GM20000 (cell line): ENCODE data around the gene PLB1.

Source experiments
- DNase-seq: peaks from one replicate; pipeline ENCODE4 v3.0.0; 2012; ENCODE audit warnings: low spot score
- TF ChIP-seq, protein P1 (sequence below): IDR thresholded peaks from 2 replicates; pipeline ENCODE4 v1.5.1; 2012; ENCODE audit warnings: mild to moderate bottlenecking, control low read depth; ENCODE audit errors: extremely low read depth, missing control alignments

Gene PLB1

DNA sequence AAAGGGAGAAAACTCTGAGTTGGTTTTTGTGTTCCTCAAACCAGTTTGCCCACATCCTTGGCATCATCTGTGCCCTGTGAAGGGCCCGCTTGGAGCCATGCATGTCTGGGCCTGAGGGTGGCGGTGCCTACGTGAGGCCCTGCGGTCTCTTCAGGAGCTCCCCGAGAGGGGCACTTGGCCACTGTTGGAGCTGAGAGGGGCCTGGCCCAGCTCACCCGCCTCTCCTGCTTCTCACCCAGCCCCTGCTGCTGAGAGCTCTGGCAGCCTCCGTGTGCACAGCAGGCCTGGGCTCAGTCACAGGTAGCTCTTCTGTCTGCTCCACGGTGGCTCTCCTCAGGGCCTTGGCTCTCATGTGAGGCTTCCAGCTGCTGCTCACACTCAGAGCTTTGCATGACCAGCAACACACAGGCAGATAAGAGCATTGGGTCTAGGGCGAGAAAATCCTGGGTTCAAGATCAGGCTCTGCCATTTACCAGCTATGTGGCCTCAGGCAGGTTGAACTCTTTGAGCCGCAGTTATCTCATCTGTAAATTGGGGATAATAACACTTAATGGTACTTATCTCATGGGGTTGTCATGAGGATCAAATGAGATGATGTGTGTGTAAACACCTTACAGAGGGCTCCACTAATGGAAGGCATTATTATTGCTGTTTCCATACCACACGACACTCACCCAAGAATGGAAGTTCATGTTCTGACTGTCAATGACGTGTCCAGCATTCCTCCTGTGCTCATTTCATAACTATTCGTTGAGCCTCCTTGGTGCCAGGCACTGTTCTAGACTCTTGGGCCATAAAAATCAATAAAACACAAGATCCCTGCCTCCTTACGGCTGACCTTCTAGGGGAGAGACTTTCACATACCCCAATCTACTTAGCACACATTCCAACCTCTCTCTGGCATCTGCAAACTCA lies 41.6 kb upstream of the PLB1 start:
- TF ChIP-seq, protein P1, sequence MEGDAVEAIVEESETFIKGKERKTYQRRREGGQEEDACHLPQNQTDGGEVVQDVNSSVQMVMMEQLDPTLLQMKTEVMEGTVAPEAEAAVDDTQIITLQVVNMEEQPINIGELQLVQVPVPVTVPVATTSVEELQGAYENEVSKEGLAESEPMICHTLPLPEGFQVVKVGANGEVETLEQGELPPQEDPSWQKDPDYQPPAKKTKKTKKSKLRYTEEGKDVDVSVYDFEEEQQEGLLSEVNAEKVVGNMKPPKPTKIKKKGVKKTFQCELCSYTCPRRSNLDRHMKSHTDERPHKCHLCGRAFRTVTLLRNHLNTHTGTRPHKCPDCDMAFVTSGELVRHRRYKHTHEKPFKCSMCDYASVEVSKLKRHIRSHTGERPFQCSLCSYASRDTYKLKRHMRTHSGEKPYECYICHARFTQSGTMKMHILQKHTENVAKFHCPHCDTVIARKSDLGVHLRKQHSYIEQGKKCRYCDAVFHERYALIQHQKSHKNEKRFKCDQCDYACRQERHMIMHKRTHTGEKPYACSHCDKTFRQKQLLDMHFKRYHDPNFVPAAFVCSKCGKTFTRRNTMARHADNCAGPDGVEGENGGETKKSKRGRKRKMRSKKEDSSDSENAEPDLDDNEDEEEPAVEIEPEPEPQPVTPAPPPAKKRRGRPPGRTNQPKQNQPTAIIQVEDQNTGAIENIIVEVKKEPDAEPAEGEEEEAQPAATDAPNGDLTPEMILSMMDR, result no peak
- no peak for DNase-seq

DNA sequence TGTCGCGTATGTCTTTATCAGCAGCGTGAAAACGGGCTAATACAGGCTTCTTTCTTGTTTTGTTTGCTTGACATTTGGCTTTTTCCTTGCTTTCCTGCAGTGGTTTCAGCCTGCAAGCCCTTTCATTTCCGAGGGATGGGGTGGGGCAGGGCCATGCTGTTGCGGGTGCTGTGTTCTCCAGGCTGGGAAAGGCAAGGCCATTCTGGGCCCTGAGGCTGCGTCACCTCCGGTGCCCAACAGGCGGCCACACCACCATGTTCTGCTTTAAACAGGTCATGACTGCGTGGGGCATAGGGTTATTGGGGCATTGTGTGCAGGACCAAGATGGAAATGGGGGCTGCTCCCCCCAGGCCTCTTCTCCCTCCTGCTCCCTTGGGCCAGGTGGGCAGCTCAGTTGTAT lies 38.6 kb upstream of the PLB1 start:
- no peak for DNase-seq

DNA sequence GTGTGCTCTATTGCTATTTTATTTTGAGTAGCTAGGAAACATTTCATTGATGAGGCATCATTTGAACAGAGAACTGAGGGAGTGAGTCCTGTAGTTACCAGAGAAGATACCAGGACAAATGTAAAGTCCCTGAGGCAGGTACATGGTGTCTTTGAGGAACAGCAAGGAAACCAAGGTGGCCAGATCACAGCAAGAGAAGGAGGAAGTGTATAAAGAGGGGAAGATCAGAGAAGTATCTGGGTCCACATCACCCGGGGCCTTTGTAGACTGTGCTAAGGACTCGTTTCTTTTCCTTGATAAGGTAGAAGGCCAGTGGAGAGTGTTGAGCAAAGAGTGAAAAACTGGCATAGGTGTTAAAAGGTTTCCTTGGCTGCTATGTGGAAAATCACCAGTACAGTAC lies 34.8 kb upstream of the PLB1 start:
- TF ChIP-seq, protein P1, result no peak
- no peak for DNase-seq

More for the DNA sequence above, 38.6 kb upstream of the PLB1 start:
- TF ChIP-seq, protein P1, result no peak

DNA sequence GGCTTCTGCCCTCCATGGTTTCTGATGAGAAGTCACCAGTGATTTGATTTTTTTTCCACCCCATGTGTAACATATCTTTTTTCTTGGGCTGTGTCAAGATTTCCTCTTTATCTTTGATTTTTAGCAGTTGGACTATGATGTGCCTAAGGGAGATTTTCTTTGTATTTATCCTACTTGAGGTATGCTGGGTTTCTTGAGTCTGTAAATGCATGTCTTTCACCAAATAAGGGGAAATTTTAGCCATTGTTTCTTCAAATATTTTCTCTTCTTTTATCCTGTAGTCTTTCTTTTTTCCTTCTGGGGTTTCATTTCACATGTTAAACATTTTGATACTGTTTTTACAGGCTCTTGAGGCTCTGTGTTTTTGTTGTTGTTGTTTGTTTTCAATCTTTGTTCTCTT lies 33.7 kb upstream of the PLB1 start:
- TF ChIP-seq, protein P1, result no peak

DNA sequence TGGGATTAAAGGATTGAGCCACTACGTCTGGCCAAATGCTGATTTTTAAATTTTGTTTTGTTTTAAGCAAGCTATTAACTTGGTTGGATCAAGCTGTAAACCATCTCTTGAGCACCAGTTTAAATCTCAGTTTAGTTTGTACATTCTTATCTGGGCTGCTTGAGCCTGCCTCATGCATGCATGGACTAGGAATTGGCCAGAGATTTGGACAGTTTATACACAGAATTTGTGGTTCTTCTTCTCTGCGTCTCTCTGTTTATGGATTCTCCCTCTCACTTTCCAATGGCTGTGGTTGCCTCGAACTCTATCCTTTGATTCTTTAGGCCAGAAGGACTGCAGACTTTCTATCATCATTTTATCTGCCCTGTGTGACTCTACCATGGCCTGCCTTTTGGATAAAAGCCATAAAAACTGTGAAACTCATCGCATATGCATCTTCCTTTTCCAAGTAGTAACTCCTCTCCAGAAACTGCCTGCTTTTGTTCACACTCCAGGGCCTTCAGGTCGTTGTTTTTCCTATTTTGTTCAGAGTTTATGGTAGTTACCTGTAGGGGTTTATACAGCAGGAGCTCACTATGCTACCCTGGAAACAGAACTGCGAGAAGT lies 32.5 kb upstream of the PLB1 start:
- TF ChIP-seq, protein P1, result no peak
- no peak for DNase-seq

More for the DNA sequence above, 33.7 kb upstream of the PLB1 start:
- no peak for DNase-seq

DNA sequence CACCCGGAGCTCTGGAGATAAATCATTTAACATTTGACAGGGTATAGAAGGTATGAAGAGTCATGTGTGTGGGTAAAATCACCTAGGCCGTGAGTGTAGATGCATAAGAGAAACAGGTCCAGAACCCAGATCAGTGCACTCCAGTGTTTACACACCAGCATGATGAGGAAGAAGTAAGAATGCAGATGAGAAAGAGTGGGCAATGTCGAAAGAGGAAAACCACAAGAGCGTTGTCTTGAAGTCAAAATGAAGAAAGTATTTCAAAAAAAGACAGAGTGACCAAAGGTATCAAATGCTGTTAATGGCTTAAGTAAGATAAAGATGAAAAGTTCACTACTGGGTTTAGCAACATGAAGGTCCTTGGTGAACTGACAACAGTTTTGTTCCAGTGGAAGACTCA lies 32.0 kb upstream of the PLB1 start:
- no peak for DNase-seq
- TF ChIP-seq, protein P1, result no peak
